Lower leg skin (tissue), 4 donors: Measurements from ENCODE around the gene SPP2. TPM values are rescaled to one million over a fixed set of nuclear protein-coding genes. Genes with fewer than 3 reads are reported as not detected.

Experiments
- DNase-seq, 2 donors: peaks; one replicate each; pipeline ENCODE4 v3.0.0-alpha.2; 2019; ENCODE audit warnings: low spot score in 2 of 2
- H3K4me3 ChIP-seq: fragments of 200-600 bp; sonication (generic); 2 replicates; pipeline ENCODE4 v1.5.1; 2017; ENCODE audit warnings: mild to moderate bottlenecking, low read depth; ENCODE audit not compliant: poor library complexity, severe bottlenecking
- POLR2A ChIP-seq, 2 donors: fragments of 450-650 bp; IDR thresholded peaks; one replicate each; pipeline ENCODE4 v1.6.1; 2016 to 2017; ENCODE audit warnings: antibody characterized with exemption in 2 of 2, mild to moderate bottlenecking in 1 of 2, moderate library complexity in 1 of 2
- WGBS, 2 donors: methylation state at CpG; one replicate each; pipeline ENCODE4 v1.1.5; 2018; 5-methylcytosine and 5-hydroxymethylcytosine counted together
- intact Hi-C: fragments of 100-400 bp; cut with DNase I; formaldehyde crosslinking; loops from one replicate; pipeline ENCODE4 v1.15.0; 2023; ENCODE audit warnings: low total_unique reads
- total RNA-seq, 4 donors: library from RNA; depleted of rRNA; stranded (reverse); fragments of >200 nt; gene quantifications; one replicate each; pipeline ENCODE4 v1.1.0, GENCODE V29; 2016
- TF ChIP-seq, protein P1 (sequence below), 3 donors: fragments of 450-650 bp; IDR thresholded peaks; one replicate each; pipeline ENCODE4 v1.5.1; 2016; ENCODE audit warnings: antibody characterized with exemption in 3 of 3, mild to moderate bottlenecking in 3 of 3, moderate library complexity in 2 of 3

Gene SPP2
- total RNA-seq, 4 donors from 2014 or later = not detected

GRCh38 chr2:234029150-234029733, 21.3 kb upstream of the SPP2 start:
- WGBS, 2 donors = 90 to 92% methylated on average over 4 of the region's 4 CpGs
- intact Hi-C loops = no loop called here
- DNase-seq = no peak
- TF ChIP-seq, protein P1, sequence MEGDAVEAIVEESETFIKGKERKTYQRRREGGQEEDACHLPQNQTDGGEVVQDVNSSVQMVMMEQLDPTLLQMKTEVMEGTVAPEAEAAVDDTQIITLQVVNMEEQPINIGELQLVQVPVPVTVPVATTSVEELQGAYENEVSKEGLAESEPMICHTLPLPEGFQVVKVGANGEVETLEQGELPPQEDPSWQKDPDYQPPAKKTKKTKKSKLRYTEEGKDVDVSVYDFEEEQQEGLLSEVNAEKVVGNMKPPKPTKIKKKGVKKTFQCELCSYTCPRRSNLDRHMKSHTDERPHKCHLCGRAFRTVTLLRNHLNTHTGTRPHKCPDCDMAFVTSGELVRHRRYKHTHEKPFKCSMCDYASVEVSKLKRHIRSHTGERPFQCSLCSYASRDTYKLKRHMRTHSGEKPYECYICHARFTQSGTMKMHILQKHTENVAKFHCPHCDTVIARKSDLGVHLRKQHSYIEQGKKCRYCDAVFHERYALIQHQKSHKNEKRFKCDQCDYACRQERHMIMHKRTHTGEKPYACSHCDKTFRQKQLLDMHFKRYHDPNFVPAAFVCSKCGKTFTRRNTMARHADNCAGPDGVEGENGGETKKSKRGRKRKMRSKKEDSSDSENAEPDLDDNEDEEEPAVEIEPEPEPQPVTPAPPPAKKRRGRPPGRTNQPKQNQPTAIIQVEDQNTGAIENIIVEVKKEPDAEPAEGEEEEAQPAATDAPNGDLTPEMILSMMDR (IDR thresholded peaks at IDR 0.05) = no peak
- TF ChIP-seq POLR2A (IDR thresholded peaks at IDR 0.05) = no peak
- no peak overlapping the region for H3K4me3 ChIP-seq

DNA sequence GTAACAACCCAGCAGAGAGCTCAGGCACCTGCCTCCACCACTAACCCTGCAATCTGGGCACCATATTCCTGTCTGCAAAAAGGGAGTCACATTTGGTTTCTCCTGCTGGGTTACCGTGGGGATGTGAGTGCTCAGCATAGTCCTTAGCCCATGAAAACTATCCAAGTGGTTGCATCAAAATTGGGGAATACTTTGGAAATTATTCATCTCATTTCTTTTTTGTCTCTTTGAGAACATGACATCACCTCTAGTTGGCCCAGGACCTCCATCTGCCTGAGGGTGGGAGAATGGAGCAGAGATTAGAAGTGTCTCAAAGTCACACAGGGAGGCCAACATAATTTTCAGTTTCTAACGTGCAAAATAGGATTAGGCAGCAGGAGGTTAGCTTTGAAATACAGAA, 19.3 kb upstream of the SPP2 start:
- WGBS, 2 donors = 38 to 48% methylated on average over 2 of the region's 2 CpGs
- intact Hi-C loops = no loop called here

GRCh38 chr2:234032279-234032856, 18.1 kb upstream of the SPP2 start:
- DNase-seq = no peak
- intact Hi-C loops = no loop called here
- 64 to 75% methylated on average over 1 of the region's 1 CpG for WGBS, 2 donors
- H3K4me3 ChIP-seq = no peak overlapping the region
- TF ChIP-seq, protein P1 (IDR thresholded peaks at IDR 0.05) = no peak
- TF ChIP-seq POLR2A (IDR thresholded peaks at IDR 0.05) = no peak

More for the DNA sequence above, 19.3 kb upstream of the SPP2 start:
- H3K4me3 ChIP-seq = no peak overlapping the region
- DNase-seq = no peak
- TF ChIP-seq, protein P1 (IDR thresholded peaks at IDR 0.05) = no peak
- no peak for TF ChIP-seq POLR2A (IDR thresholded peaks at IDR 0.05)

DNA sequence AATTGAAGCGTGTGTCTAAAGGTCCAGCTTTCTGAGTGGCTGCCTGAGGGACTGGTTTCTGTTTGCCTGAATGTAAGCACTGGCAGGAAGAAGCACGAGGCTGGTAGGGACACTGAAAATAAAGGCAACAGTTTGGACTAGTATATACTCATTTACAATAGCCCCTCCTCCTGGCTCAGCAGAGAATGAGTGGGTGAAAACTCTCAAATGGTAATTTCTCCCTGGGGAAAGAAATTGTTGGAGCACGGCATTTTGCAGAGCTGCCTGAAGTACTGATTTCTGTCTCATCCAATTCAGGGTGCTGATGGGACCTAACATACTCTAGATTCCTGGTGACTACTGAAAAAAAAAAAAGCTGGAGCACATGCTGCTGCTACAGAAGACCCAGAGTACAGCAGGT, 17.3 kb upstream of the SPP2 start:
- intact Hi-C loops = no loop called here
- TF ChIP-seq POLR2A (IDR thresholded peaks at IDR 0.05) = no peak
- TF ChIP-seq, protein P1 (IDR thresholded peaks at IDR 0.05) = no peak
- no peak for DNase-seq
- H3K4me3 ChIP-seq = no peak overlapping the region
- WGBS, 2 donors = 59 to 64% methylated on average over 3 of the region's 3 CpGs

- 95 to 96% methylated on average over 2 of the region's 2 CpGs for WGBS, 2 donors
- DNase-seq = no peak
- TF ChIP-seq, protein P1 (IDR thresholded peaks at IDR 0.05) = no peak
- TF ChIP-seq POLR2A (IDR thresholded peaks at IDR 0.05) = no peak
- intact Hi-C loops = no loop called here
- H3K4me3 ChIP-seq = no peak overlapping the region
Observed at GRCh38 chr2:234033885-234034284, 16.6 kb upstream of the SPP2 start.
